GM12892 (cell line): ENCODE measurements around the gene COA7.

Experiments used
- DNase-seq: peaks from one replicate; pipeline ENCODE4 v3.0.0; 2011; ENCODE audit not compliant: insufficient read length
- FAIRE-seq: peaks from 2 replicates; lab custom pipeline; 2011; peaks lifted over from hg19 to GRCh38; lab: Jason Lieb, UNC
- POLR2A ChIP-seq: IDR thresholded peaks from 2 replicates; pipeline ENCODE4 v1.6.1; 2011; ENCODE audit warnings: low read depth, low read length, control low read depth
- POLR2AphosphoS5 ChIP-seq: IDR thresholded peaks from 2 replicates; pipeline ENCODE4 v1.6.1; 2011; ENCODE audit warnings: low read depth, low read length, control low read depth
- TAF1 ChIP-seq: IDR thresholded peaks from 2 replicates; pipeline ENCODE4 v1.6.1; 2011; ENCODE audit warnings: low read depth, mild to moderate bottlenecking, control low read depth, low read length, borderline replicate concordance

COA7 gene

DNA sequence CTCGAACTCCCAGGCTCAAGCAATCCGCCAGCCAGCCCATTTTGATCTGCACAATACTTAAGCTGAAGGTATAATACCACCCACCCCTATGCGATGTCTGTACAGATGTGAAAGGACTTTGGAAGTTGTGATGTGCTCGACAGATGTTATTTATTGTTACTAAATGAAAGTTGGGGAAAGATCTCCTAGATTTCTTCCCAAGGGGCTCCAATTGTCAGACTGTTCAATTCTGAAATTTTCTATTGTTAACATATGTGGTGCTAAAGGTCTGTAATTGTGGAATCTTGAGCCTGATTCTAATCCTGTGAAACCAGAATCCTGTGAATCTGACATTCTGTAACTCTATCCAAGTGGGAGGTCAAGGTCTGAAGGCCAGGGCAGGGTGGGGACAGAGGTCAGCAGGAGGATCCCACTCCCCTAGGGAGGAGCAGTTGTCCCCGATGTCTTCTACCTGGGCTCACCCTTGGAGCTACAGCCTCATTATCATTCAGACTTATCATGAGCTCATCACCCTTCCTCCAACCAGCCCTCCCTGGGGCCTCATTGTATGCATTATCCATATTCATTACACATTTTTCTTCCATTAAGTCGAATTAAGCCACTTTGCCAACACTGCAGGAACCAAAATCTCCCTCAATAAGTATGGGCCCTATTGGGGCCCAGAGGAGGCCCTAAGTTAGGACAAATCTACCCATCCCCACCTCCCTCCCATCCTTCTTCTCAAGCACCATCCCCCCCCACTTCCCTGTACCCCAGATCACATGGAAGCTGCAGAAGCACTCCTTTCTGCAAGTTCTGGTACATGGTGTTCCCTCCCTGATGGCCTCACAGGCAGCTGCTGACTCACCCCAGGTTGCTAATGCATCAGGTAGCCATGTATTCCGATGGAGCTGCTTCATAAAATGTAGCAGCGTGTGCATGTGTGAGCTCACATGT lies 32.9 kb downstream of the COA7 start:
- FAIRE-seq (no peak), DNase-seq (no peak)
- no peak for TF ChIP-seq POLR2AphosphoS5
- TF ChIP-seq TAF1 = no peak
- TF ChIP-seq POLR2A = no peak

DNA sequence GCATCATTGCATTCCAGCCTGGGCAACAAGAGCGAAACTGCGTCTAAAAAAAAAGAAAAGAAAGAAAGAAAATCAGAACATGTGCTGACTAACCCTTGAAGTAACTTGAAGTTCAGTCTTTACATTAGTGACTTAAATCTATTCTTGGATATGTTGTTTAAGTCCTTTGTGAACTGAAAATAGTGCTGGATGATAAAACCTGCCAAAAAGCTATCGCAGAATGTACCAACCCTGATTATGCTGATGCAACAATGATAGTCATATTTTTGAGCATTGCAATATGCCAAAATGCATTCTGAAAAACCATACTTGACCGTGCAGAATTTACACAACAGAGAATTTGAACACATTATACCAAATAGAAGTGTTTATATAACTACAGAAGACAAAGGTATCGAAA lies 34.4 kb downstream of the COA7 start:
- FAIRE-seq (no peak), DNase-seq (no peak)

DNA sequence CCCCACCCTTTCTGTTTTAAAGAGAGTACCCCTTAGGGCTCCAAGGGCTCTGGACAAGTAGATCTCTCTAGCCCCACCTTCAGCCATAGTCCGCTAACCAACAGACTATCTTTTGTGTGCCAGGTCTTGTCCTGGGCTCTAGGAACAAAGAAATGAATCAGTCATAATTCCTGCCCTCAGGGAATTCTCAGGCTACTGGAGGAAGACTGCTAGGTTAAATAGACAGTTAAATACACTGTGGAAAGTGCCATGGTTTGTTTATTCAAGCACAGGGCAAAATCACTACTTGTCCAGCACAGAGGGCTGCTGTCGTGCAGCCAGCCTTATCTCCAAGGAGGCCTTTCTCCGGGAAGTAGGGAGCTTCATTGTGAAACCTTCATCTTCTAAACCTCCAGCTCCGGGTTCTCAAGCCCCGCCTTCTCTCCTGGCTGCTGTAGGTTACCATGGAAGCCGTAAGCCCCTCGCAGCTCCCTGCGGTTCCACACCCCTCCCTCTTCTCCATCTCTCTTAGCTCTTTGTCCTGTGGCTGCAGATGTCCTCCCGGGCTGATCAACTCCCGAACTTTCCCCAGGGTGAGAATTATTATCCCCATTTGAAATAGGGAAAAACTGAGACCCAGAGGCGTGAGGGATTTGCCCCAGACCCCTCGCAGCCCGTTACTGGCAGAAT lies 35.4 kb downstream of the COA7 start:
- FAIRE-seq (no peak), DNase-seq (no peak)
- TF ChIP-seq TAF1 = no peak
- no peak for TF ChIP-seq POLR2AphosphoS5
- TF ChIP-seq POLR2A = no peak

More for the DNA sequence above, 34.4 kb downstream of the COA7 start:
- TF ChIP-seq POLR2AphosphoS5 = no peak
- TF ChIP-seq TAF1 = no peak
- no peak for TF ChIP-seq POLR2A

DNA sequence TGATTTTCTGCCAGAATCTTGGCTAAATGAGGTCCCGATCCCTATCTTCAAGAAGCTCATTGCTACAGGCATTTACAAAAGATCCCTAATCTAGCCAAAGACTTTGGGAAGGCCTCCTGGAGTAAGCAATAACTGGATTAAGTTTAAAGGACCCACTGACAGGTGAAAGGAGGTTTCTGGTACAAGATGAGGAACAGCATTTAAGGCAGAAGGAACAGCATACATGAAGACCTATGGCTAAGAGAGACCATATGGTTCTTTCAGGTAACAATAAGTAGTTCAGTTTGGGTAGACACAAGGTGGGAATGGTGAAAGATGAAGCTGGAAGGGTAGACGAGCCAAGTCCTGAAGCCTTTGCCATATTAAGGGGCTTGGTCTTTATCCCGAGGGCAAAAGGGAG lies 37.3 kb downstream of the COA7 start:
- TF ChIP-seq POLR2AphosphoS5 = no peak
- no peak for TF ChIP-seq TAF1
- no peak for DNase-seq
- FAIRE-seq = no peak

DNA sequence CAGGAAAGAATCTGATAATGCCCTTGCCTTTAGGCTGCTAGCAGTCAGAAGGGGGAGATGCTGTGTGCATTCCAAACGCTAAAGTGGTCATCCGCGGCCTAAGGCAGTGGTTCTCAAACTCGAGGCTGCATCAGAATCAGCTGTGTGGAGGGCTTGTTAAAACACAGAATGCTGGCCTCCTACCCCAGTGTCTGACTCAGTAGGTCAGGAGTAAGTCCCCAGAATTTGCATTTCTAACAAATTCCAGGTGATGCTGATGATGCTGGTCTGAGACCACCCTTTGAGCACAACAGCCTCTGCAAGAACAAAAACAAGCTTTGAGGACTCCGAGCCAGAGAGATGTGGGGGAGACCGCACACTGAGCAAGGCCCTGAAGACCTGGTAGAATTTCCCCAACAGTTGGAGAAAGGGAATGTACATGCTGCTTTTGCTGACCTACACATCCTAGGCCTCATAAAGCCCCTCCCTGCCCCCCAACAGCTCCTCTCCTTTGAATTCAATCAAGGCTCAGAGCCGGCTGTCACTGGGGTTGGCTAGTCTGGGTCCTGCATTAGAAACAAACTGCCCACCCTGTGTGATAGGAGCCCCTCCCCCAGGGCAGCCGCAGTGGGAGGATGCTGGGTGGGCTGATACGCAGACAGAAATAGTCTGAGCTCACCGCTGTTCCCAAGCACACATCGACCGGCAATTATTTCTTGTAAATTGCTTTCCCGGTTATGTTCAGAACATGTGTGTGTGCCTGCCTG lies 38.1 kb downstream of the COA7 start:
- DNase-seq = no peak
- no peak for FAIRE-seq
- TF ChIP-seq POLR2A (no peak), TAF1 (no peak), POLR2AphosphoS5 (no peak)

DNA sequence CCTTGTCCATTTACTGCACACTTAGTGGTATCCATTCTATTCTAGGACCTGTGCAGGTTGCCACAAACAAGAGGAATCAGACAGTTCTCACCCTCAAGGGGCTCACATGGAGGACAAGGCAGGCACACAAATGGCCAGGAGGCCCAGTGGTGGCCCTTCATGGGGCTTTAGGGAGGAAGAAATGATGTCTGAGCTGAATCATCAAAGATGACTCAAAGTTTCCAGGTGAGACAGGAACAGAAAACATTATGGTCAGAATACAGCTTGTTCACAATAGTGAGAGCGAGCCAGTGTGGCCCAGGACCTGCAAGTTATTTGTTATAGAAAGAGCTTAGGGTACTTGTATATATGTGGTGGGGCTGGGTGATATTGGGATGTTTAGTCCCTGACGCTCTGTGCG lies 38.8 kb downstream of the COA7 start:
- TF ChIP-seq POLR2A = no peak
- TF ChIP-seq TAF1 = no peak
- TF ChIP-seq POLR2AphosphoS5 = no peak
- FAIRE-seq (peak; percentile 51), DNase-seq (no peak)

DNA sequence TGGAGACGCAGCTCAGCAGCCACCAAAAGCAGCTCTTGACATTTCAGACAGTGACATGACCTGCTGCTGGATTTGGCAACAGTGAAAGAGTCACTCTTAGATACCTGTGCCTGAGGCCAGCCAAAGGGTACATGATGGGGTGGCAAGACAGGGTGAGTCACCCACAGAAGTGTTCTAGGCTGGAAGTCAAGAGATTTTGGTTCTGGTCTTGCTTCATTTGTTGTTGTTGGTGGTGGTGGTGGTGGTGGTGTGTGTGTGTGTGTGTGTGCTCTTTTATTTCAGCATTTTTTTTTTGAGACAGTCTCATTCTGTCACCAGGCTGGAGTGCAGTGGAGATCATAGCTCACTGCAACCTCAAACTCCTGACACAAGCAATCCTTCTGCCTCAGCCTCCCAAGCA lies 39.4 kb downstream of the COA7 start:
- TF ChIP-seq POLR2A (no peak), POLR2AphosphoS5 (no peak), TAF1 (no peak)
- DNase-seq (no peak), FAIRE-seq (no peak)

DNA sequence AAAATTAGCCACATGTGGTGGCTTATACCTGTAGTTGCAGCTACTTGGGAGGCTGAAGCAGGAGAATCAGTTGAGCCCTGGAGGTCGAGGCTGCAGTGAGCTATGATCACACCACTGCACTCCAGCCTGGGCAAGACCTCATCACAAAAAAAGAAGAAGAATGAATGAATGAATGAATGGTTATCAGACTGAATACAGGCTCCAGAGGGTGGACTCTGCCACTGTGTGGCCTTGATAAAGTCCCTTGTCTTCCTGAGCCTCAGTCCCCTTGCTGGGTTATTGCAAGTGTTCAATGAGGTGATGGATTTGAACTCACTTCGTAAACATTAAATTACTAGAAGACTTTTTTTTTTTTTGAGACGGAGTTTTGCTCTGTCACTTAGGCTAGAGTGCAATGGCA lies 40.4 kb downstream of the COA7 start:
- DNase-seq (no peak), FAIRE-seq (no peak)
- no peak for TF ChIP-seq TAF1
- no peak for TF ChIP-seq POLR2A
- no peak for TF ChIP-seq POLR2AphosphoS5

DNA sequence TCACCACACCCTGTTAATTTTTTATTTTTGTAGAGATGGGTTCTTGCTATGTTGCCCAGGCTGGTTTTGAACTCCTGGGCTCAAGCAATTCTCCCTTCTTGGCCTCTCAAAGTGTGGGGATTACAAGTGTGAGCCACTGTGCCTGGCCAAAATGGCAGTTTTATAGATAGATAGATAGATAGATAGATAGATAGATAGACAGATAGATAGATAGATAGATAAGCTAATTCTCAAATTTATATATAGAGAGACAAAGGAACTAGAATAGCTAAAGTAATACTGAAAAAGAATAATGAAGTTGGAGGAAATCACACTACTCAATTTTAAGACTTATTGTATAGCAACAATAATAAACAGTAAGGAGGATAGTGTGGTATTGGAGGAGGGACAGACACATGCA lies 44.1 kb downstream of the COA7 start:
- DNase-seq (no peak), FAIRE-seq (no peak)
- TF ChIP-seq POLR2A (no peak), TAF1 (no peak), POLR2AphosphoS5 (no peak)

DNA sequence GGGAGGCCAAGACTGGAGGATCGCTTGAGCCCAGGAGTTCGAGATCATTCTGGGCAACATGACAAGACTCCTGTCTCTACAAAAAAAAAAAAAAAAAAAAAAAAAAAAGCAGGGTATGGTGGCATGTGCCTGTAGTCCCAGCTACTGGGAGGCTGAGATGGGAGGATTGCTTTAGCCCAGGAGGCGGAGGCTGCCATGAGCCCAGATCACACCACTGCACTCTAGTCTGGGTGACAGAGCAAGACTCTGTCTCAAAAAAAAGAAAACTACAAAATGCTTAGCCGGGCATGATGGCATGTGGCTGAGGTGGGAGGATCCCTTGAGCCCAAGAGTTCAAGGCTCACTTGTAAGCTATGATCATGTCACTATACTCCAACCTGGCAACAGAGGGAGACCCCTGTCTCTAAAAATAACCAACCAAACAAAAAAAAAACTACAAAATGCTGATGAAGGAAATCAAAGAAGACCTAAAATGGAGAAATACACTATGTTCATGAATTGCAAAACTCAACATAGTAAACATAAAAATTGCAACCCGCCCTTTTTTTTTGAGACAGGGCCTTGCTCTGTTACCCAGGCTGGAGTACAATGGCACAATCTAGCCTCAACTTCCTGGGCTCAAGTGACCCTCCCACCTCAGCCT lies 44.8 kb downstream of the COA7 start:
- TF ChIP-seq TAF1 (no peak), POLR2A (no peak), POLR2AphosphoS5 (no peak)
- DNase-seq (no peak), FAIRE-seq (no peak)

DNA sequence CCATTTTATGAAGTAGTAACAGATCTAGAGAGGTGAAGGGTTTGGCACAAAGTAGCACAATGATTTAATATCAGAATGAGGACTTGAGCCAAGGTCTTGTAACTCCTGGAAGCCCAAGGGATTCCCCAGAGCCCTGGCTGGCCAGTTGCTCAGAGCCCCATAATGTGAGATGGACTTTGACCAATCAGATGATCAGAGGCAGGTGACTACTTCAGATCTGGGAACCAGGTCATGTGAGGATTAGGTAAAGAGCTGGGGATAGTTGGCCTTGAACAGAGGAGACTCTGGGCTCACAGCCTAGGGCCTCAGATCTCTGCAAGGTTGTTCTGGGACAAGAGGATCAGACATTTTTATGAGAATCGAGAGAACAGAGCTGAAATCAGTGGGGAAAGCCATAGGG lies 46.2 kb downstream of the COA7 start:
- TF ChIP-seq POLR2AphosphoS5 (no peak), TAF1 (no peak), POLR2A (no peak)
- FAIRE-seq = no peak
- no peak for DNase-seq

DNA sequence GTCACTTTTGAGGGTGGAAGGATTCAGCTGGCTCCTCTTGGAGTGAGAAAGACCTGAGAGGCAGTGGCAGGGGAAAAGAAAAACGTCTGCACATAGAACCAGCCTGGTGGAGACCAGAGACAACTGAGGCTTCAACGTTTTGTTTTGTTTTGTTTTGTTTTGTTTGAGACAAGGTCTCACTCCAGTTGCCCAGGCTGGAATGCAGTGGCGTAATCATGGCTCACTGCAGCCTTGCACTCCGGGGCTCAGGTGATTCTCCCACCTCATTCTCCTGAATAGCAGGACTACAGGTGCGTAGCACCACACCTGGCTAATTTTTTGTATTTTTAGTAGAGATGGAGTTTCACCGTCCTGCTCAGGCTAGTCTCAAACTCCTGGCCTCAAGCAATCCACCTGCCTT lies 52.9 kb downstream of the COA7 start:
- TF ChIP-seq POLR2A (no peak), TAF1 (no peak), POLR2AphosphoS5 (no peak)
- DNase-seq = no peak
- FAIRE-seq = no peak
